DMS114 treated with DMSO at 0.1 percent for 48 hours (cell line): ENCODE results near the gene TANGO2.

ENCODE experiments used
- DNase-seq: peaks from one replicate; lab custom pipeline; 2025; ENCODE audit not compliant: unreplicated experiment; lab: John Stamatoyannopoulos, UW

The TANGO2 gene

DNA sequence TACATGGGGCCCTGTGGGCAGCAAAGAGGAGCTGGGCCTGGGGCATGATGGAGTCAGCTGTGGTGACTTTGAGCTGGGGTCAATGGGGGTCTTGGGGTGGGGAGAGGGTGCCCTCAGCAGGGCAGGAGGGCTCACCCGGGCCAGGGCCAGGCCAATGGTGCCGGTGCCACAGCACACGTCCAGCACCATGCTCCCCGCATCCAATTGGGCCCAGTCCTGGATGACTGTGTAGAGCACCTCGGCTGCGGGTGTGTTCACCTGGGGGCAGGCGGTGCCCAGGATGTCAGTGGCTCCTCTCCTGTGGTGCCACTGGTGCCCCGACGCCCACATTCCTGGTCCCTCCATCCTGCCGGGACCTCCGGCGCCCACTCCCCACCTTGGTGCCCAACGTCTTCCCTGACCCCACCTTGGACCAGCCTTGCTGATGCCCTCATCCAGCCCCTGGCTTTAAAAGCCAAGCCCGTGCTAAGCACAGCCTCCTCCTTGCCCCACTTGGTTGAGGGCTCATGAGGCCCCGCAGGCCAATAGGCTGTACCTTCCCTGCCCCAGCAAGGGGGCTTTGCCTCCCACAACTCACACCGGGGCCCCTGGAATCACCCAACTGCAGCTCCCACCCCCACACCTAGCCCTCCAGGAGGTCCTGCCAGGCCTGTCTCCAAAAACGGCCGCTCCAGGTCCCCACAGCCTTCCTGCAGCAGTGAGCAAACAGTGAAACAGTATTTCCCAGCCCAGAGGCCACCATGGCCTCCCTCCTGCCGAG, 92.8 kb downstream of the TANGO2 start:
- no peak for DNase-seq

GRCh38 chr22:20114506-20115475, 93.9 kb downstream of the TANGO2 start:
- DNase-seq = no peak

DNA sequence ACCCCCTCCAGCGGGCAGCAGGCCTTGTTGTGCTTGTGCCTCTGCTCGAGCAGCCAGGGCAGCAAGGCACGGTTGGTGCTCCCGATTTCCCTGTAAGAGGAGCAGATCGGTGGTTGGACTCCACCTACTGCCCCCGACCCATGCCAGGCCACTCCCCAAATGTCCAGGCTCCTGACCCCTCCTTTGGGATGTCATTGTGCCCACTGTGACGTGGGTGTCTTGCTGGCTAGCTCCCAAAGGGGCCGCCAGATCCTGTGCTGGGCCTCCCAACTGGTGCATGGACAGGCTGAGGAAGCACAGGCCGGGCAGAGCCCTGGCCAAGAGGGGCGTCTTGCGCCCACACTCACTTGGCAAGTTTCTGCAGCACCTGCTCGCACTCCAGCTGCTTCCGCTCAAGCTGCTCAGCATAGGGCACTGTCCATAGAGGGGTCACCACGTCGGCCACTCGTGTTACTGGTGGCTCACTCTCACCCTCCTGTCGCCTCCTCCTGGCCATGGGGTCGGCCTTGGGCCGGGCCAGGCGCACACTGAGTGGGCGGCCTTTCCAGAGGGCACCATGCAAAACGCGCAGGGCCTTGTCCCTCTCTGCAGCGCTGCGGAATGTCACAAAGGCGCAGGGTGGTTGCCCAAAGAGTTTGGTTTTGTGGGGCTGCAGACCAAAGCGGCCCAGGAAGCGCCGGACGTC, 94.9 kb downstream of the TANGO2 start, which contains the start of gene RANBP1:
TSS of gene RANBP1 (plus strand) at position 414 of the 685 bp plus-strand sequence. CDS start at position 495, 81 bp downstream.
- no peak for DNase-seq

DNA sequence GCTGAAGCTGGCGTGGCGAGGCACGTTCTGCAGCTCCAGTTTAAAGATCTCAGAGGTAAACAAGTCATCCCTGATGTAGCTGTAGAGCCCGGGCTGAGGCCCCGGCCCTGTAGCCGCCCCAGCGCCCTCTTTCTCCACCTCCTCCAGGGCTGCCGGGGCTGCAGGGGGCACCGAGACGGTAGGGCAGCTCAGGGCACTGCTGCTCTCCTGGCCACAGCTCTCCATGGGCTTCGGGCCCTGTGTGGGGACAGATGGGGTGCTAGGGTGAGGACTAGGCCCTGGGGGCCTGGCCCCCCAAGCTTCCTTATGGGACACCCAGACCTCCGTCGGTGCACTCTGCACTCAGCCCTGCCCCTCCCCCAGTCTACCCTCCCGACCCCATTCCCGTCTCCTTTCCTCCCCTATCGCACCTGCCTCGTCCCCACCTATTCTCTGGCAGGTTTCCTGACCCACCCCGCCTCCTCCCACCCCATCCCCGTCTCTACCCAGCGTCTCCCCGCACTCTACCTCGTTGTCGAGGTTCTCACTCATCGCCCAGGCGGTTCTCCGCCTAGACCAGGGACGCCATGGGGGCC, 95.6 kb downstream of the TANGO2 start:
- DNase-seq = no peak
